GM19467 (cell line): ENCODE results near the gene TUBA1C.
"Not testable (repeated sequence)": the region's sequence is repeated elsewhere in the genome, so short reads cannot be mapped to it uniquely, and the experiment has no call there.

Experiments used
- ATAC-seq: cut with Tn5 transposase; IDR thresholded peaks from one replicate; pipeline ENCODE4 v1.9.1; 2021; ENCODE audit warnings: mild to moderate bottlenecking, moderate library complexity; ENCODE audit not compliant: unreplicated experiment

The TUBA1C gene

GRCh38 chr12:49305762-49306510 lies 41.1 kb downstream of the TUBA1C start:
- no peak for ATAC-seq

GRCh38 chr12:49309386-49309785 lies 44.5 kb downstream of the TUBA1C start:
- no peak for ATAC-seq

GRCh38 chr12:49310451-49311000 lies 45.6 kb downstream of the TUBA1C start:
- not testable (repeated sequence) for ATAC-seq

- no peak for ATAC-seq
Measured at GRCh38 chr12:49314811-49315210, 49.9 kb downstream of the TUBA1C start.

GRCh38 chr12:49317118-49317517 lies 52.2 kb downstream of the TUBA1C start:
- ATAC-seq = not testable (repeated sequence)

GRCh38 chr12:49320411-49321103 lies 55.7 kb downstream of the TUBA1C start:
- not testable (repeated sequence) for ATAC-seq

- ATAC-seq = no peak
Measured at GRCh38 chr12:49322367-49322707, 57.5 kb downstream of the TUBA1C start.

- peak; percentile 96 for ATAC-seq
Measured at GRCh38 chr12:49322708-49323523, 58.0 kb downstream of the TUBA1C start, which contains the start of gene TROAP. Gene TROAP, plus strand, starts transcription at chr12:49323255. Its CDS starts 354 bp downstream, at chr12:49323609.

- ATAC-seq = no peak
Measured at GRCh38 chr12:49323524-49324097, 58.7 kb downstream of the TUBA1C start.
